Stimulated activated CD8-positive, alpha-beta memory T cell treated with anti-CD3 and anti-CD28 coated beads, Interleukin-15, amount 100 ng/mL, for 1 hour (primary cell): Measurements from ENCODE around the gene DRG1.
"Not testable (repeated sequence)": the region's sequence is repeated elsewhere in the genome, so short reads cannot be mapped to it uniquely, and the experiment has no call there.

Experiments
- DNase-seq: peaks from one replicate; pipeline ENCODE4 v3.0.0-alpha.2; 2020; ENCODE audit warnings: low read depth

The DRG1 gene

DNA sequence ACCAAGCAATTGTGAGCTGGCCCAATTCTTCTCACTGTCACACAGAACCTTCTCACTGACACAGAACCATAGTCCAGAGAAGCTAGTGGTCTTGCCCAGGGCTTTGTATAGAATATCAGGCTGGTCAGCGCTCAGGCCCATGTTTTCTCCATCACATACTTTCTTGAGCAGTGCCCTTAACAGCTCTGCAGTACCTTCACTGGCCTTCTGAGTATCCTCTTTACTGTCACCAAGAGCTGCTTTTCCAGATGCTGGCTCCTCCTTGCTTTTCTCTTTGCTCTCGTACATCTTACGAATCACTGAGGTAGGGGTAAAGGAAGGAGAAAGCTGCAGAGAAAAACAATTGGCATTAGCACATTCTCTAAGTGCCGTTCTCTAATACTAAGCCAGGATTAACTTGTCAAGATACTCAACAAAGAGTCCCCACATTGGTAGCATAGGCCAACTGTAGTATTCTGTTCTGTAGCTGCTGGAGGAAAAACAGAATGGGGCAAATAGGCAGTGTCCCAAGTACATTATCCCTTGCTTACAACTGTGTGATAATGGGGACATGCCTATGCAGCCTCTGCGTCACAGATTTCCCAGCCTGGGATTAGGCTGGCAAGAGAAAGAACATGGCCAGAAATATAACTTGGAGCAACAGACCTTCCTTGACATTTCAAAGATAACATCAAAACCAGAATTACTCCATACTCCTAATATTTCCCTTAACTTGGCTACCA, 43.5 kb downstream of the DRG1 start:
- no peak for DNase-seq

DNA sequence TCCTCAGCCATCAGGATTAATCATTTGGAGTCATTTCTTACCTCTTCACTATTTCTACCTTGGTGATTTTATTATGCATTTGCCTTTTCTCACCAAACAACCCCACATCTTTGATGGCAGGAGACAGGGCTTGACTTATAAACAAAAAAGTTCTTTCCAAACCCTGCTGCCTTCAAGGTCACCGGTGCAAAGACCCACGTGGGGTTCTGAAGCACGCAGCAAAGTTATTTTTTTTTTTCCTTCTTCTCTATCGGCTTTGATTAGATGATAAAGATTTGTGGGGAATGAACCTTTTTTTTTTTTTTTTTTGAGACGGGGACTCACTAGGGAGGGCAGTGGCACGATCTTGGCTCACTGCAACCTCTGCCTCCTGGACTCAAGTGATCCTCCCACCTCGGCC, 44.1 kb downstream of the DRG1 start:
- DNase-seq, result no peak

DNA sequence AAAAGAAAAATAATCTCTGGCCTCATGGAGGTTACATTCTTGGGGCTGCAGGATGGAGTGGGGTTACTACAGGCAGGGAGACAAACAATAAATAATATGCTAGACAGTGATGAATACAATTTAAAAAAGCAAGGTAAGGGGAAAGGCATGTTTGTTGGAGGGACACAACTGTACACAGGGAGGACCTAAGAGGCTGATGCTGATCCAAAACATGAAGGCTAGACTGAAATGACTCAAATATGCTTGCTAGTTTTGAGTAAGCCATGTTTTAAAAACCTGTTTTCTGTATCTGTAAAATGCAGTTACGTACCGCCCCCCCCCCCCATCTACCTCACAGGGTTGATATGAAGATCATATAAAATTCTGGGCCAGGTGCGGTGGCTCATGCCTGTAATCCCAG, 46.2 kb downstream of the DRG1 start:
- no peak for DNase-seq

DNA sequence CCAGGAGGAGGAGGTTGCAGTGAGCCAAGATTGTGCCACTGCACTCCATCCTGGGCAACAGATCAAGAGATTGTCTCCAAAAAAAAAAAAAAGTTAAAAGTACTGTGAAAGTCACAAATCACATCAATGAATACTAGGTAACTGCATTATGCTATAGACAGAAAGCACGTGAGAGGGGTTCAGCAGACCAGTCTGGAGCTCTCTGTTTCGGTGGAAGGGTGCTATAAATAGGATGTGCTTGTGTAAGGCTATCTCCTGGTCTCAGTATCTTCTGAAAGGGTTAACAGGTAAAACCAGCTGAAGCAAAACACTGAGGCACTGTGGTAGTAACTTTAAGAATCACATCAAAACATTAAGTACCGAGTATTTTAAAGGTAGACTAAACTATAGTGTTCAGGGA, 46.8 kb downstream of the DRG1 start:
- DNase-seq, result no peak

- no peak for DNase-seq
Measured at GRCh38 chr22:31446767-31447166, 47.4 kb downstream of the DRG1 start.

GRCh38 chr22:31447337-31447736, 47.9 kb downstream of the DRG1 start:
- DNase-seq, result no peak

- no peak for DNase-seq
Measured at GRCh38 chr22:31448382-31448781, 49.0 kb downstream of the DRG1 start.

DNA sequence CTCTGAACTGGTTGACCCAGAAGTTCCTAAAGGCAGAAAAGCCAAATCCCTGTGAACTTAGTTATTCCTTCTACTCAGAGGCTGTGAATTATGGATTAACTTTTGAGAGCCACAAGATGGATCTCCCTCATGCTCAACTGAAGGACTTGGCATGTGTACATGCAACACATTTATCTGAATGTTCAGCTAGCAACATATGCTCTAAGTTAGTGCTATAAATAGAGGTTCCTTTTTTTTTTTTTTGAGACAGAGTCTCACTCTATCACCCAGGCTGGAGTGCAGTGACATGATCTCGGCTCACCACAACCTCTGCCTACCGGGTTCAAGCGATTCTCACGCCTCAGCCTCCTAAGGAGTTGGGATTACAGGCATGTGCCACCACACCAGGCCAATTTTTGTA, 50.1 kb downstream of the DRG1 start:
- DNase-seq, result no peak

DNA sequence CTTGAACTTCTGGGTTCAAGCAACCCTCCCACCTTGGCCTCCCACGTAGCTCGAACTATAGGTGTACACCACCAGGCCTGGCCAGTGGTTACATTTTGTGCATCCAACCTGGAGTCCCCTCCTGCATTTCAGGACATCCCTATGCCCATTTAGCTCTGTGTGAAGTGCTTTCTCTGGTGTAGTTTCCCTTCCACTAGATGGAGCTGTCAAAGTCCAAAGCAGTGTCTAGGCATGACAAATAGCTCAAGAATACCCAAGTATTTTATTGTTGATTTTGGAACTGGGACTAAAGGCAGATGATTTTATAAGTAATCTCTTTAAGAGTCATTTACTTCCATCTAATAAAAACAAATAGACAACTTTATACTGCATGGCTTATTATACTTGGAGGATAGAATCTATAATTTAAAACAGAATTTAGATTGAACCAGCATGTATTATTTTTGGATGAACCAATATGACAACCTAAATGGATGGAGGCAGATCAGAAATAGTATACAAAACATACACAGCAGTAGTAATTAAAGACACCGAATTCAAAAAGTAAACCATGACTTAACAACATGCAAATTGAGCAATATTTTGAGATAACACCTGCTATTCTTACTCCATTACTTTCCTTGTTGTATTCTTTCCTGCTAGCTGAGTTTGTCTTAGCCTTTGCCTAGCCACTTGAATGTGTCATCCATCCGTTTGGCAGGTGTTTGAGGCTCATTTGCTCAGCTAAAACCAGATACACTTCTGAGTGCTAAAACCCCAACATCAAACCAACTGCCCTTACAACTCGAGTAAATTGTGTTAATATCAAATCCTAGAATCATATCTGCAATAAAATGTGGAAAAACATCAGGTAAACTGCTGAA, 52.5 kb downstream of the DRG1 start:
- no peak for DNase-seq

DNA sequence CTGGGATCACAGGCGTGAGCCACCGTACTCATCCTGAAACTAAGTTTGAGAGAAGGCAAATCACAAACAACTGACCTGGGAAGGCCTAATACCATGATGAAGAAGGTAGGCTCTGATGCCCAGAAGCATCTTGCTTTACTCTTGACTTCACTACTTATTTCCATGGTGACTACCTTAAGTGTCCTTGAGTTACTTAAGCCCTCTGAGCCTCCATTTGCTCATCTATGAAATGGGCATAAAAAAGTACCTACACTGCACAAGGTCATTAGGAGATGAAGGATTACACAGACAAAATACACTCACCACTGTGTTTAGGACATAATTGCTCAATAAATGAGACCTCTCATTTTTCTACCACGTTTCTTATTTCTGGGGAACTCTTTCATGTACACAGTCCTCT, 62.3 kb downstream of the DRG1 start:
- no peak for DNase-seq

DNA sequence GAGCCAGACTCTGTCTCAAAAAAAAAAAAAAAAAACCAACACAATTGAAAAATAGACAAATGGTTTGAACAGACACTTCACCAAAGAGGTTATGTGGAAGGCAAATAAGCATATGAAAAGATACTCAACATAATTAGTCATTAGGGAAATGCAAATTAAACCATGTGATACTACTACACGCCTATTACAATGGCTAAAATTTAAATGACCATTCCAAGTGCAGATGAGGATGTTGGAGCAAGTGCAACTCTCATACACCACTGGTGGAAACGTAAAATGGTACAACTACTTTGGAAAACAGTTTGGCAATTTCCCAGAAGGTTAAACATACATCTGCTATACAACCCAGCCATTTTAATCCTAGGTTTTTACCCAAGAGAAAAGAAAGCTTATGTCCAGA, 65.9 kb downstream of the DRG1 start:
- no peak for DNase-seq

- no peak for DNase-seq
Measured at GRCh38 chr22:31474743-31475142, 75.3 kb downstream of the DRG1 start.

- DNase-seq, result no peak
Measured at GRCh38 chr22:31475800-31476199, 76.4 kb downstream of the DRG1 start.

DNA sequence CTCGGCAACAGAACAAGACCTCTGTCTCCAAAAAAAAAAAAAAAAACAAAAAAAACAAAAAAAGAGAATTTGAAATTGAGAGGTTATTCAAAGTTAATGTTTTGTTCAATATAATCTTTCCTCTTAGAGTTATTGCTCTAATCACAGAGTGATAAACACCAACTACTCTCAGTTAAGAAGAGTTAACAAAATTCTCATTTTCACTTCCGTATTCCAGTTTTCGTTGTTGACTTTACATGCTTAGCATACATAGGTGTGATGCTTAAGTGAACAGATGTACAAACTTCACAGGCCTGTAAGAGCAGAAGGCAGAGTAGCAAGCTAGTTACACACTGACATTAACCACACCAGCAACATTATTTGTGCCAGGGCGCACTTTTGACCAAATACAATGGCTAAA, 77.9 kb downstream of the DRG1 start:
- DNase-seq, result no peak

DNA sequence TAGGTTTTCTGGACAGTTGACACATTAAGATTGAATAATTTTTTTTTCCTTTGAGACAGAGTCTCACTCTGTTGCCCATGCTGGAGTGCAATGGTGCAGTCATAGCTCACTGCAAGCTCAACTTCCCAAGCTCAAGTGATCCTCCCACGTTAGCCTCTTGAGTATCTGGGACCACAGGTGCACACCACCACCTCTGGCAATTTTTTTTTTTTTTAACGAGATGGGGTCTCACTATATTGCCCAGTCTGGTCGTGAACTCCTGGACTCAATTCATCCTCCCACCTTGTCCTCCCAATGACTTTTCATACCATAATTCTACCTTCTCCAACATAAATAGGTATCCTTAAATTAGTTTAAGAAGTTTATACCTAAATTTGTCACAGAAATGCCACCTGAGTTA, 81.7 kb downstream of the DRG1 start:
- no peak for DNase-seq

- DNase-seq, result not testable (repeated sequence)
Measured at GRCh38 chr22:31482470-31482869, 83.1 kb downstream of the DRG1 start.
